ENCODE results near the gene ARAP1. TPM values are rescaled to one million over a fixed set of nuclear protein-coding genes. Genes with fewer than 3 reads are reported as not detected.

The ARAP1 gene
- total RNA-seq, 1 experiment from 2014 or later, result 47.0 TPM

DNA sequence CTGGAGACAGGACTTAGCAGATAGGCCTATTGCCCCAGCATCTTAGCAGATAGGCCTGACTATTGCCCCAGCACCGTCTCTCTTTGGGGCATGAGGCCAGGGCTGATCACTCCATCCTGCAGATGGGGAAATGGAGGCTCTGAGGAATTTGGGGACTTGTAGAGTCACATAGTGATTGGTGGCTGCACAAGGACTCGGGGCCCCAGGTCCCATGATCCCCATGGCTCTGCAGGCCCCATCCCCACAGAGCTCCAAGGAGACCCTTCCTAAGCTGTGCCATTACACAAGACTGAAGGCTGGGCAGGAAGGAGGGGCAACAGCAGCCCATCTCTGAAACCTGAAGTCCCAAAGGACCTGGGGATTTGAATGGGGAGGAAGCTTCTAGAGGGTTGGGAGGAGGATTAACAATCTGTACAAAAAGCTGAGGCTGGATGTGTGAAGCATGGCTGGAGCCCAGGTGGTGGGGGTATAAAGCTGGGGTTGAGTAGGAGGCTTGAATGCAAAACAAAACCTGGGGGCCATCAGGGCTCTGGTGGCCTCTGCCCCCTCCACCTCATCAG is 1.6 kb downstream of the ARAP1 start:
- H3K36me3 Mint-ChIP-seq (ENCODE audit: insufficient read depth, unreplicated experiment), result no peaks in the 10 kb centered on the region
- TF ChIP-seq, protein P1, sequence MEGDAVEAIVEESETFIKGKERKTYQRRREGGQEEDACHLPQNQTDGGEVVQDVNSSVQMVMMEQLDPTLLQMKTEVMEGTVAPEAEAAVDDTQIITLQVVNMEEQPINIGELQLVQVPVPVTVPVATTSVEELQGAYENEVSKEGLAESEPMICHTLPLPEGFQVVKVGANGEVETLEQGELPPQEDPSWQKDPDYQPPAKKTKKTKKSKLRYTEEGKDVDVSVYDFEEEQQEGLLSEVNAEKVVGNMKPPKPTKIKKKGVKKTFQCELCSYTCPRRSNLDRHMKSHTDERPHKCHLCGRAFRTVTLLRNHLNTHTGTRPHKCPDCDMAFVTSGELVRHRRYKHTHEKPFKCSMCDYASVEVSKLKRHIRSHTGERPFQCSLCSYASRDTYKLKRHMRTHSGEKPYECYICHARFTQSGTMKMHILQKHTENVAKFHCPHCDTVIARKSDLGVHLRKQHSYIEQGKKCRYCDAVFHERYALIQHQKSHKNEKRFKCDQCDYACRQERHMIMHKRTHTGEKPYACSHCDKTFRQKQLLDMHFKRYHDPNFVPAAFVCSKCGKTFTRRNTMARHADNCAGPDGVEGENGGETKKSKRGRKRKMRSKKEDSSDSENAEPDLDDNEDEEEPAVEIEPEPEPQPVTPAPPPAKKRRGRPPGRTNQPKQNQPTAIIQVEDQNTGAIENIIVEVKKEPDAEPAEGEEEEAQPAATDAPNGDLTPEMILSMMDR (IDR thresholded peaks at IDR 0.05; ENCODE audit: unreplicated experiment), result no peak
- intact Hi-C loops (cut with micrococcal nuclease), result no loop called here
- no peak for DNase-seq (ENCODE audit: unreplicated experiment)
- POLR2A ChIA-PET, result interaction anchor here (1.4 kb wide), 1 partner anchor 28 kb away, joined by 3 read pairs; no protein-coding TSS in a partner anchor
- H3K9me3 Mint-ChIP-seq (ENCODE audit: unreplicated experiment), result no peaks in the 10 kb centered on the region
- no peaks in the 10 kb centered on the region for H3K27me3 Mint-ChIP-seq (ENCODE audit: insufficient read depth, unreplicated experiment)
- H3K4me1 Mint-ChIP-seq (ENCODE audit: insufficient read depth, unreplicated experiment), result peaks cover 14% of the 10 kb centered on the region
- CTCF ChIA-PET, result interaction anchor here (1.2 kb wide), 1 partner anchor 44 kb away, joined by 3 read pairs; the partner anchor contains the start of gene STARD10
- H3K27ac Mint-ChIP-seq (ENCODE audit: low read depth, unreplicated experiment), result no peak overlapping the region
- peak overlapping the region; percentile 81 for H3K4me3 Mint-ChIP-seq (ENCODE audit: unreplicated experiment)
- no TSS peak for BruUV-seq (replicated peaks)

GRCh38 chr11:72750086-72750485 is 2.1 kb downstream of the ARAP1 start:
- DNase-seq (ENCODE audit: unreplicated experiment), result no peak
- POLR2A ChIA-PET, result interaction anchor here (1.4 kb wide), 1 partner anchor 28 kb away, joined by 3 read pairs; no protein-coding TSS in a partner anchor
- intact Hi-C loops (cut with micrococcal nuclease), result no loop called here
- Mint-ChIP-seq H3K4me1 (ENCODE audit: insufficient read depth, unreplicated experiment) (peaks cover 14% of the 10 kb centered on the region), H3K4me3 (ENCODE audit: unreplicated experiment) (no peak overlapping the region), H3K27me3 (ENCODE audit: insufficient read depth, unreplicated experiment) (no peaks in the 10 kb centered on the region), H3K9me3 (ENCODE audit: unreplicated experiment) (no peaks in the 10 kb centered on the region), H3K36me3 (ENCODE audit: insufficient read depth, unreplicated experiment) (no peaks in the 10 kb centered on the region), H3K27ac (ENCODE audit: low read depth, unreplicated experiment) (no peak overlapping the region)
- TF ChIP-seq, protein P1 (IDR thresholded peaks at IDR 0.05; ENCODE audit: unreplicated experiment), result no peak
- CTCF ChIA-PET, result no interaction called here
- no TSS peak for BruUV-seq (replicated peaks)

DNA sequence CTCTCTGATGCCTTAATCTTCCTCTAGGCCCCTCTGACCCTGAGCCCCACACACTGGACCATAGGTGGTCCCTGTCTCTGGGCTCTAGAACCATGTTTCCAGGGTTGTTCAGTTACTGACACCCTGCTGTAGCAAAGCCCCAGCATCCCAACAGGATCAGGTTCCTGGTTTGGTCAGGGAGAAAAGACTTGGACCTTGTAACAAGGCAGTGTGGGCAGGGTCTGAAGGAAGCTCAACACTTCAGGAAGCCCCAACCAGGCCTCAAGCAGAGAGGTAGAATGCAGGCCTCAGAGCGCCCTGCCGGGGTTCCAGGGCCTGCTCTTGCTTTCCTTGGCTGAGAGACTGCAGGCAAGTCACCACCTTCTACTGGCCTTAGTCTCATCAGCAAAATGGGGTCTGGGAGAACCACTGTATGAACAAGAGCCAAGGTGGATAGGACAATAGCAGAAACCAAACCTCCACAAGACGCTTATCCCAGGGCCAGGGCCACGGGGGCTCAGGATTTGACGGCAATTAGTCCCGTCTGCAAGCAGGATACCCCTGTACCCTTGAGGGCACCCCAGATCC is 4.8 kb downstream of the ARAP1 start:
- H3K4me1 Mint-ChIP-seq (ENCODE audit: insufficient read depth, unreplicated experiment), result peaks cover 16% of the 10 kb centered on the region
- H3K27ac Mint-ChIP-seq (ENCODE audit: low read depth, unreplicated experiment), result no peak overlapping the region
- no peaks in the 10 kb centered on the region for H3K36me3 Mint-ChIP-seq (ENCODE audit: insufficient read depth, unreplicated experiment)
- intact Hi-C loops (cut with micrococcal nuclease), result no loop called here
- CTCF ChIA-PET, result interaction anchor here (0.8 kb wide), 1 partner anchor 432 kb away, joined by 4 read pairs; no protein-coding TSS in a partner anchor
- POLR2A ChIA-PET, result interaction anchor here (0.7 to 0.8 kb wide), 2 partner anchors 15 to 47 kb away, joined by 3 read pairs; partner anchors contain the start of gene STARD10
- TF ChIP-seq, protein P1 (IDR thresholded peaks at IDR 0.05; ENCODE audit: unreplicated experiment), result no peak
- no peaks in the 10 kb centered on the region for H3K9me3 Mint-ChIP-seq (ENCODE audit: unreplicated experiment)
- H3K27me3 Mint-ChIP-seq (ENCODE audit: insufficient read depth, unreplicated experiment), result no peaks in the 10 kb centered on the region
- no peak overlapping the region for H3K4me3 Mint-ChIP-seq (ENCODE audit: unreplicated experiment)
- no TSS peak for BruUV-seq (replicated peaks)
- no peak for DNase-seq (ENCODE audit: unreplicated experiment)

GRCh38 chr11:72746821-72747220 is 5.4 kb downstream of the ARAP1 start:
- Mint-ChIP-seq H3K27me3 (ENCODE audit: insufficient read depth, unreplicated experiment) (no peaks in the 10 kb centered on the region), H3K4me3 (ENCODE audit: unreplicated experiment) (no peak overlapping the region), H3K36me3 (ENCODE audit: insufficient read depth, unreplicated experiment) (no peaks in the 10 kb centered on the region), H3K4me1 (ENCODE audit: insufficient read depth, unreplicated experiment) (peaks cover 21% of the 10 kb centered on the region), H3K9me3 (ENCODE audit: unreplicated experiment) (no peaks in the 10 kb centered on the region), H3K27ac (ENCODE audit: low read depth, unreplicated experiment) (no peak overlapping the region)
- ChIA-PET POLR2A (interaction anchor here (0.7 to 0.8 kb wide), 2 partner anchors 14 to 47 kb away, joined by 3 read pairs; partner anchors contain the start of gene STARD10), CTCF (interaction anchor here (0.8 kb wide), 1 partner anchor 432 kb away, joined by 4 read pairs; no protein-coding TSS in a partner anchor)
- TF ChIP-seq, protein P1 (IDR thresholded peaks at IDR 0.05; ENCODE audit: unreplicated experiment), result no peak
- intact Hi-C loops (cut with micrococcal nuclease), result no loop called here
- no TSS peak for BruUV-seq (replicated peaks)
- no peak for DNase-seq (ENCODE audit: unreplicated experiment)

All from MCF 10A (cell line).